Measurements from ENCODE around the gene SCAP. TPM values are rescaled to one million over a fixed set of nuclear protein-coding genes. Genes with fewer than 3 reads are reported as not detected.

The SCAP gene
- total RNA-seq, 2 donors from 2014 or later, result 57.3 to 60.4 TPM

GRCh38 chr3:47440131-47440530 lies 35.6 kb downstream of the SCAP start:
- Mint-ChIP-seq H3K27me3 (ENCODE audit: low read depth) (no peaks in the 10 kb centered on the region), H3K9me3 (no peaks in the 10 kb centered on the region), H3K4me3 (no peak overlapping the region), H3K27ac (no peak overlapping the region), H3K36me3 (ENCODE audit: insufficient read depth in 2 of 2) (peaks cover 0 to 9% of the 10 kb centered on the region in 2 donors), H3K4me1 (ENCODE audit: low read depth) (peaks cover 8% of the 10 kb centered on the region)
- DNase-seq (no peak), ATAC-seq (replicated peaks in 1 of 2) (no peak)

- DNase-seq (no peak), ATAC-seq (replicated peaks in 1 of 2) (no peak)
- Mint-ChIP-seq H3K4me3 (no peak overlapping the region), H3K9me3 (no peaks in the 10 kb centered on the region), H3K4me1 (ENCODE audit: low read depth) (no peaks in the 10 kb centered on the region), H3K27ac (no peak overlapping the region), H3K36me3 (ENCODE audit: insufficient read depth in 2 of 2) (peaks cover 7 to 18% of the 10 kb centered on the region in 2 donors), H3K27me3 (ENCODE audit: low read depth) (no peaks in the 10 kb centered on the region)
Measured at GRCh38 chr3:47436180-47436579, 39.6 kb downstream of the SCAP start.

DNA sequence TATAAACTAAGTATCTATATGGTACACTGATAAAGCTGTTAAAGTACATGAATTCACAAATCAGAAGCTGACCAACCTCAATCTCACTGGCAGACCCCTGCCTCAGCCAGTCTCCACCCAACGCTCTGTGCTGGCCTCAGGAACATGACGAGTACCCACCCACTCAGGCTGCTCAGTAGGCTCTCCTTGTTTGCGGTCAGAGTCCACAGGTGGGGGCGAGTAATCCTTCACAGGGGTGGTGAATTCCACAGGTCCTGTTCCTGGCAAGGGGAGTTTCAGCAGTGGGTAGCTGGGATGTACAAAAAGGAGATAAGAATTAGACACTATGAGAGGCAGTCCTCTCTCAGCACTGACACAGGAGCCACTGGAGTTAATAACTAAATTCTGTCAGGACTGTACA lies 40.9 kb downstream of the SCAP start:
- H3K36me3 Mint-ChIP-seq (ENCODE audit: insufficient read depth in 2 of 2), result peaks cover 7 to 18% of the 10 kb centered on the region in 2 donors
- no peak for ATAC-seq (replicated peaks in 1 of 2)
- H3K4me1 Mint-ChIP-seq (ENCODE audit: low read depth), result no peaks in the 10 kb centered on the region
- DNase-seq, result no peak
- H3K9me3 Mint-ChIP-seq, result no peaks in the 10 kb centered on the region
- H3K27me3 Mint-ChIP-seq (ENCODE audit: low read depth), result no peaks in the 10 kb centered on the region
- H3K27ac Mint-ChIP-seq, result no peak overlapping the region
- H3K4me3 Mint-ChIP-seq, result no peak overlapping the region

- H3K27me3 Mint-ChIP-seq (ENCODE audit: low read depth), result no peaks in the 10 kb centered on the region
- ATAC-seq (replicated peaks in 1 of 2), result no peak
- no peak for DNase-seq
- no peak overlapping the region for H3K4me3 Mint-ChIP-seq
- H3K27ac Mint-ChIP-seq, result no peak overlapping the region
- no peaks in the 10 kb centered on the region for H3K4me1 Mint-ChIP-seq (ENCODE audit: low read depth)
- H3K36me3 Mint-ChIP-seq (ENCODE audit: insufficient read depth in 2 of 2), result peaks cover 7 to 18% of the 10 kb centered on the region in 2 donors
- H3K9me3 Mint-ChIP-seq, result no peaks in the 10 kb centered on the region
Measured at GRCh38 chr3:47433796-47434195, 41.9 kb downstream of the SCAP start.

- Mint-ChIP-seq H3K4me1 (ENCODE audit: low read depth) (no peaks in the 10 kb centered on the region), H3K36me3 (ENCODE audit: insufficient read depth in 2 of 2) (peaks cover 7 to 16% of the 10 kb centered on the region in 2 donors), H3K4me3 (no peak overlapping the region), H3K27ac (no peak overlapping the region), H3K9me3 (no peaks in the 10 kb centered on the region), H3K27me3 (ENCODE audit: low read depth) (no peaks in the 10 kb centered on the region)
- ATAC-seq (replicated peaks in 1 of 2) (no peak), DNase-seq (no peak)
Measured at GRCh38 chr3:47432673-47433072, 43.1 kb downstream of the SCAP start.

DNA sequence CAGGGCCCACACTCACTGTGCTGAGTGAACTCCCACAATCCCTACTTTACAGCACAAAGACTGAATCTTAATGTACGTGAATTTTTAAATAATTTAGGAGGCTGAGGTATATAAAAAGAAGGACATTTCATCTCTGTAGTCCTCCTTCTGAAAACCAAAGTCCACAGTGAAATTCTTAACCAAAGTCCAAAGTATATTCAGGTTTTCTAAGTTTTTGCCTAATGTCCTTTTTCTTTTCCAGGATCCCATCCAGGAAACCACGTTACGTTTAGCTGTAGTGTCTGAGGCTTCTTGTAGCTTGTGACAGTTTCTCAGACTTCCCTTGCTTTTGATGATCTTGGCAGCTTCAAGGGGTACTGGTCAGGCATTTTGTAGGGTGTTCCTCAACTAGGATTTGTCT lies 44.5 kb downstream of the SCAP start:
- Mint-ChIP-seq H3K27ac (peak overlapping the region; percentile 29), H3K4me3 (no peak overlapping the region), H3K36me3 (ENCODE audit: insufficient read depth in 2 of 2) (peaks cover 7 to 16% of the 10 kb centered on the region in 2 donors), H3K4me1 (ENCODE audit: low read depth) (no peaks in the 10 kb centered on the region), H3K27me3 (ENCODE audit: low read depth) (no peaks in the 10 kb centered on the region), H3K9me3 (no peaks in the 10 kb centered on the region)
- ATAC-seq (replicated peaks in 1 of 2) (no peak), DNase-seq (no peak)

DNA sequence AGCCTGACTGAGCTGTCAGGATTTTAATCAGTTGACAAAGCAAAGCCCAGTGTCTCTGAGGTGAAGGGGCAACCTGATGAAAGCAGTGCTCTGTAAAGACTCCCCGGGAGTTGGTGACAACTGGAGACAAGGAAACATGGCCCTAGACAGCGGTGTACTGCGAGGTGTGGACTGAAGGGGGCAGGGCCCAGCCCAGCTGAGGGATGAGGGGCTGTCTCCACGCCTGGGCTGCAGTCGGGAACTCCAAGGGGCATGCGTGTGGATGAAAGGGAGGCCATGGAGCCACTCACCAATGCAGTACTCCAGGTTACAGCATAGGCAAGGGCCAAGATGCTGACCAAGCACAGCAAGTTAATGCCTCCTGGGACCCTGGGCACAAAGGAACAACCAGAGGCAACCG lies 45.1 kb downstream of the SCAP start:
- Mint-ChIP-seq H3K4me1 (ENCODE audit: low read depth) (no peaks in the 10 kb centered on the region), H3K27me3 (ENCODE audit: low read depth) (no peaks in the 10 kb centered on the region), H3K36me3 (ENCODE audit: insufficient read depth in 2 of 2) (peaks cover 7 to 16% of the 10 kb centered on the region in 2 donors), H3K9me3 (no peaks in the 10 kb centered on the region), H3K27ac (no peak overlapping the region), H3K4me3 (no peak overlapping the region)
- ATAC-seq (replicated peaks in 1 of 2) (no peak), DNase-seq (no peak)

- no peak overlapping the region for H3K27ac Mint-ChIP-seq
- no peaks in the 10 kb centered on the region for H3K27me3 Mint-ChIP-seq (ENCODE audit: low read depth)
- no peak overlapping the region for H3K4me3 Mint-ChIP-seq
- no peaks in the 10 kb centered on the region for H3K9me3 Mint-ChIP-seq
- no peak for DNase-seq
- H3K4me1 Mint-ChIP-seq (ENCODE audit: low read depth), result no peaks in the 10 kb centered on the region
- ATAC-seq (replicated peaks in 1 of 2), result no peak
- peaks cover 6 to 12% of the 10 kb centered on the region in 2 donors for H3K36me3 Mint-ChIP-seq (ENCODE audit: insufficient read depth in 2 of 2)
Measured at GRCh38 chr3:47429476-47430270, 46.1 kb downstream of the SCAP start.

DNA sequence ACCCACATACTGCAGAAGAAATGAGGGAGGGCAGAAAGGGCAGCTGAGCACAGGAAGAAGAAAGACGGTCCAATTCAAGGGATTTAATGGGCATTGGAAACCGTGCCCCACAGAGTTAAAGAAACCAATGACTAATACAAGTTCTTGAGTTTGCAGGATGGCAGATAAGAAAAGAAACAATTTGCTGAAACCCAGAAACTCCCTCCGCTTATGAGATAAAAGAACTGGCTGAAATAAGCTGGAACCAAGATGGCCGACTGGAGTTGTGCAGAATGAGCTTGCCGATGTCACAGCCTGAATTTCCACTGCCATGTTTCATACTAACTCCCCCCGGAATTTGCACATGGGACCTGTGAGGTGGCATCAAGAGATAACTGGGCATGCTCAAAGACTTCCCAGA lies 47.1 kb downstream of the SCAP start:
- DNase-seq (no peak), ATAC-seq (replicated peaks in 1 of 2) (no peak)
- no peaks in the 10 kb centered on the region for H3K4me1 Mint-ChIP-seq (ENCODE audit: low read depth)
- H3K36me3 Mint-ChIP-seq (ENCODE audit: insufficient read depth in 2 of 2), result peaks cover 4 to 6% of the 10 kb centered on the region in 2 donors
- no peak overlapping the region for H3K27ac Mint-ChIP-seq
- H3K4me3 Mint-ChIP-seq, result no peak overlapping the region
- no peaks in the 10 kb centered on the region for H3K27me3 Mint-ChIP-seq (ENCODE audit: low read depth)
- H3K9me3 Mint-ChIP-seq, result no peaks in the 10 kb centered on the region

- Mint-ChIP-seq H3K36me3 (ENCODE audit: insufficient read depth in 2 of 2) (peaks cover 2 to 4% of the 10 kb centered on the region in 2 donors), H3K9me3 (no peaks in the 10 kb centered on the region), H3K27me3 (ENCODE audit: low read depth) (no peaks in the 10 kb centered on the region), H3K27ac (no peak overlapping the region), H3K4me1 (ENCODE audit: low read depth) (no peaks in the 10 kb centered on the region), H3K4me3 (no peak overlapping the region)
- no peak for DNase-seq
- no peak for ATAC-seq (replicated peaks in 1 of 2)
Measured at GRCh38 chr3:47427866-47428265, 47.9 kb downstream of the SCAP start.

DNA sequence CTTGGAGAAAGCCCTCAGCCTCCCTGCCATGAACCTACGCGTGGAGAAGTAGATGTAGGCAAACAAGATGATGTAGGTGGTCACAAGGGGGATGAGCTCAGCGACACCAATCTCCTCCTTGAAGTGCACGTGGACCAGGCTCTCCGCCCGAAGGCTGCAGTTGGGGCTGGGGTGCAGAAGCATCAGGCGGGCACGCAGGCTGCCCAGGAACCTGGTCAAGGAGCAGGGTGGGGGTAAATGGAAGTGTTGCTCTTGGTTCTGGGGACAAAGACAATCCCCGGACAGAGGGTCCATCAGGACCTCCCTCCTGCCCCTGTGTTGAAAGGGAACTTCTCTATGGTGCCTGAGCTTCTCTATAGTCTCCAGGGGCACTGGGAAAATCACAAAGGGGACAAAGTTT lies 49.8 kb downstream of the SCAP start:
- DNase-seq (no peak), ATAC-seq (replicated peaks in 1 of 2) (no peak)
- no peak overlapping the region for H3K4me3 Mint-ChIP-seq
- H3K9me3 Mint-ChIP-seq, result no peaks in the 10 kb centered on the region
- H3K36me3 Mint-ChIP-seq (ENCODE audit: insufficient read depth in 2 of 2), result peaks cover 2 to 3% of the 10 kb centered on the region in 2 donors
- H3K27ac Mint-ChIP-seq, result no peak overlapping the region
- peaks cover 10% of the 10 kb centered on the region for H3K4me1 Mint-ChIP-seq (ENCODE audit: low read depth)
- no peaks in the 10 kb centered on the region for H3K27me3 Mint-ChIP-seq (ENCODE audit: low read depth)

DNA sequence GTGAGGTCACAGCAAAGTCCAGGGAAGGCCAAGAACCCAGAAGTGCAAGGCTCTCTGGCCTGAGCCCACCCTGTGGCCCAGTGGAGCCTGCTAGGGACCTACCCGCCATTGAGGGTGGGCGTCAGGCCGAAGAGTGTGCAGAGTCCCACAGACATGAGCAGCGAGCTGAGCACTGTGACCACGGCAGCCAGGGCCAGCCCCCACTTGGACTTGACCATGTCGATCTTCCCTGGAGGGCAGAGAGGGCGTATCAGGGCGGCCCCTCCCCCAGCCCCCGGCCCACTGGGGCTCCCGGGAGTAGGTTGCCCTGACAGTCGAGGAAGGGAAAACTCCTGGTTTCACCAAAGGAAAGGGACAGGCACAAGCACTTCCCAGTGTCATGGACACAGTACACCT lies 50.4 kb downstream of the SCAP start:
- H3K27me3 Mint-ChIP-seq (ENCODE audit: low read depth), result no peaks in the 10 kb centered on the region
- H3K27ac Mint-ChIP-seq, result peak overlapping the region; percentile 0
- DNase-seq, result no peak
- H3K4me1 Mint-ChIP-seq (ENCODE audit: low read depth), result peaks cover 13% of the 10 kb centered on the region
- ATAC-seq (replicated peaks in 1 of 2), result no peak
- H3K36me3 Mint-ChIP-seq (ENCODE audit: insufficient read depth in 2 of 2), result peaks cover 2% of the 10 kb centered on the region in 2 donors
- H3K9me3 Mint-ChIP-seq, result no peaks in the 10 kb centered on the region
- no peak overlapping the region for H3K4me3 Mint-ChIP-seq

- Mint-ChIP-seq H3K4me3 (no peak overlapping the region), H3K27me3 (ENCODE audit: low read depth) (no peaks in the 10 kb centered on the region), H3K9me3 (no peaks in the 10 kb centered on the region), H3K27ac (peak overlapping the region; percentile 0), H3K36me3 (ENCODE audit: insufficient read depth in 2 of 2) (peaks cover 2% of the 10 kb centered on the region in 2 donors), H3K4me1 (ENCODE audit: low read depth) (peaks cover 13% of the 10 kb centered on the region)
- no peak for DNase-seq
- no peak for ATAC-seq (replicated peaks in 1 of 2)
Measured at GRCh38 chr3:47424434-47425382, 51.0 kb downstream of the SCAP start.
